GM19463 (cell line): ENCODE data around the gene AFTPH.

Experiments
- ATAC-seq: cut with Tn5 transposase; IDR thresholded peaks from one replicate; pipeline ENCODE4 v1.9.1; 2021; ENCODE audit warnings: mild to moderate bottlenecking, moderate library complexity; ENCODE audit not compliant: unreplicated experiment

The AFTPH gene

DNA sequence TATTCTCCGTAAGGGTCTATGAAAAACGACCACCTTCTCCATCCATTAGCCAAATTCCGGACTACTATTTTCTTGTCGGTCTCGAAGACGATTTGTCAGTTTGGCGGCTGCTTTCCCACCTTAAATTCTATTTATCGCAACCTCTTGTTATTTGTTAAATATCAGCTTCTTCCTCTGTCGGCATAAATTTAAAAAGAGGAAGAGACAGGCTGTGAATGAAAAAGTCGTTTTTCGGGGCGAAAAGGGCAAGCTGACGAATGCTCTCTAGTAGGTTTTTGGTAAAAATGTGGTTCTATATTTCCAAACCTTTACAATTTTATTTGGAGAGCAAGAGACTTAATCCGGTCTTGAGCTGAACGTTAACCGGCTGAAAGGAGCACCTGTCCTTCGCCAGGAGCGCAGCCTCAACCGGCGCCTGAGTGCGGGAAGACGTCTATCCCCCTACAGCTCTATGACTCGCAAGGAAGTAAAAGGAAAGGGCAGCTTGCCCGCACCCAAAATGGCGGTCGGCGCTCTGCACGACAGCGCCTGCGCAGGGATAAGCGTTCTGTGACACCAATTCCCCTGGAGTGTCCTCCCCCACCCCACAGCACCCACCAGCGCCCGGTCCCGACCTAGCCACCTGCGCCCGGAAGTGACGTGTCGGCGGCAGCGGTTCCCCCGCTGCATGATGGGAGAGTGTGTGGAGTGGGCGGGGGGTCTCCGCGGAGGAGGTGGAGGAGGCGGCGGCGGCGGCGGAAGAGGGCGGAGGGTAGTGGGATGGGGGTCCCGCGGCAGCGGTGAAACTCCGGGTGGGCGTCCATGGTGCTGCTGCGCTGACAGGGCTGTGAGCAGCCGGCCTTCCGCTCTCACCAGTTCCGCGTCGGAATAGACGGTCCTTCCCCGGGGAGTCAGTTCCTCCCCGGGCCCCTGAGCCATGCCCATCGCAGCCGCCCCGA, at the start of gene AFTPH:
Gene AFTPH (plus strand): TSS at position 663 of the 938 bp plus-strand sequence. CDS start 27,147 bp downstream, outside the sequence.
- peak; percentile 89 for ATAC-seq

- no peak for ATAC-seq
These were observed 49.5 kb upstream of the AFTPH start for GRCh38 chr2:64474636-64475035.

DNA sequence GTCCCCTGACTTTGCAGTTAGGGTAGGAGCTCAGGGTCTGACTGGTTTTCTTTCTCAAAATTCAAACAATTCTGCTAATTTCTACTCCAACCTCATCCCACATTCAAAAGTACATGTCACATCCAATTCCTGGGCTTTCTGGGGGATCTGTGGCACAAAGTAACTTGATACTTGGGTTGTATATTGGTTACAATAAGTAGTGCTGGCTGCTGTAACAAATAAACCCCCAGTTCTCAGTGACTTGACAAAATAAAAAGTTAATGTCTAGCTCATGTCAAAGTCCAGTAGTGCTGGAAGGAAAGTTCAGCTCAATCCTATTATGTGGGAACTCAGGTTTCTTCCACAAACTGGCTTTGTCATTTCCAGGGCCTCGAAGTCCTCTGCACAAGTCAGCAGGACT, 47.1 kb upstream of the AFTPH start:
- no peak for ATAC-seq

DNA sequence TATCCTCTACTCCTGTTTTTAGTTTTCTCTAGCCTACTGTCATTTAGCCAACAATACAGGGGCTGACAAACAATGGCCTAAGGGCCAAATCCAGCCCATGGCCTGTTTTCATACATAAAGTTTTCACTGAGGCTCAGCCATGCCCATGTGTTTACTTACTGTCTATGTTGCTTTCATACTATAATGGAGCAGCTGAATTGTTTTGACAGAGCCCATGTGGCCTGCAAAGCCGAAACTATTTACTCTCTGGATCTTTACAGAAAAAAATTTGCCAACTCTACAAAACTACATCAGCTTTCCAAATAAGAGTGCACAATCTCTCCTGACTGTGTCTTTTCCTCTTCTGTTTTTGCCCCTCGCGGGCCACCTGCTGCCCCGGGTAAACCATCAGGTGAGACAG, 46.1 kb upstream of the AFTPH start:
- no peak for ATAC-seq

- ATAC-seq, result no peak
These were observed 45.5 kb upstream of the AFTPH start for GRCh38 chr2:64478502-64479230.

DNA sequence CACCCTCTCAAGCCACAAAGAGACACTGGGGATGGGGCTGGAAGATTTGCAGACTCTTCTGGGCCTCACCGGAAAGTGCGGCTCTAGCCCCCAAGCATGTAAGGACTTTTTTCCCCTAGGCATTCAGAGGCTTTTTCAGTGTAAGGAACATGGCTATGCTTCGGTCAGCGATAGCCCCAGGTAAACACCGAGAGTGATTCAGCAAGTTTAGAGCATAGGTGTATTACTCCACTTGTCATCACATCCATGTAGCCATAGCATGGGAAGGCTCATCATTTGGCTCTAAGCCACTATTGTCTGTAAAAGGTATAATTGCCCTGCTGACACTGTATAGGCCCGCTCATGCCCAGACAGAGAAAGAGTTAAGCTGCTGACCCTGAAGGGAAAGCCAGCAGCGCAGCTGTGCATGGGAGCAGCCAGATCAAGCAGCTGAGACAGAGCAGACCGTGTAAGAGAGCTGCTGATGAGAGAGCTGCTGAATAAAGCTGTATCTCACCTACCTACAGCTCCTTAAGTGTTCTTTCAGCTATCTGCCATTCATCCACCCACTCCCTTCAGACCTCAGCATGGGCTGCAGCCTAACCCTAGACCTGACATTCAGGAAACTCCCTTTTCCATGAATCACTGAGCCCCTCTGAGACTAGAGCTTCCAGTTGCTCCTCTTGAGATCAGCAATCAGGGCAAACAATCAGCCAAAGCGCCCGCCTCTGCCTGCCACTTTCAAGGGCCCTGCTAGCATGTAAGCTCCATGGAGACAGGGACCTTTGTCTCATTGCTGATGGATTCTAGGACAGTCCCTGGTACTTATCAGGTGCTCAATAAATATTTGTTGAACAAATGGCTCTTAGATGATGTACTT, 44.6 kb upstream of the AFTPH start:
- no peak for ATAC-seq

DNA sequence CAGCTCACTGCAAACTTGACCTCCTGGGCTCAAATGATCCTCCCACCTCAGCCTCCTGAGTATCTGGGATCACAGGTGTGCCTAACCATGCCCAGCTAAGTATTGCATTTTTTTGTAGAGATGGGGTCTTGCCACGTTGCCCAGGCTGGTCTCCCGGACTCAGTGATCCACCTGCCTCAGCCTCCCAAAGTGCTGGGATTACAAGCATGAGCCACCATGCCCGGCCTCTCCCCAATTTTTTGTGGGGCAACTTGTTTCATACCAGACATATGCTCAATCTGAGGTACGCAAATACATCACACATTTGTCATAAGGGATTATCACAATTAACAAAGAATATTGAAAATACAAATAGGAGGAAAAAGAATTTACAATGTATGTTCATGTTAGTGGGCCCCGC, 42.5 kb upstream of the AFTPH start:
- ATAC-seq, result no peak

DNA sequence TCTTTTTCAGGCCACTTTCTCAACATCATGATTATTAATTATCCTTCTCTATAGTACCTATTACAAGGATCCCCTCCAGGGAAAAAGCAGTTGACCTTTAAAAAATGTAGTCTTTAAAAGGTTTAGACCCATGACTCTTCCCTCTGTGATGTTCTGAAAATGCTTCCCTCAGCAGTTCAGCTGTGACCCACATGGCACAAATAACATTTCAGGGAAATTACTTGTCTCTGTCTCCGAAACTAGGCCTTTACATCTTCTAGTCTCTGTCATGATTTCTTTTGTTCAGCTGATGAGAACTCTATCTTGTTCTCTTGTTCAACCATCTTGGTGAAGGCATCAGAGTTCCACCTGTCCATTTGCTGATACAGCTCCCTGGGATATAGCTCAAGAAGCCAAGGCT, 41.9 kb upstream of the AFTPH start:
- ATAC-seq, result no peak

GRCh38 chr2:64482765-64483504, 41.2 kb upstream of the AFTPH start:
- ATAC-seq, result no peak

GRCh38 chr2:64485331-64485730, 38.8 kb upstream of the AFTPH start:
- no peak for ATAC-seq

DNA sequence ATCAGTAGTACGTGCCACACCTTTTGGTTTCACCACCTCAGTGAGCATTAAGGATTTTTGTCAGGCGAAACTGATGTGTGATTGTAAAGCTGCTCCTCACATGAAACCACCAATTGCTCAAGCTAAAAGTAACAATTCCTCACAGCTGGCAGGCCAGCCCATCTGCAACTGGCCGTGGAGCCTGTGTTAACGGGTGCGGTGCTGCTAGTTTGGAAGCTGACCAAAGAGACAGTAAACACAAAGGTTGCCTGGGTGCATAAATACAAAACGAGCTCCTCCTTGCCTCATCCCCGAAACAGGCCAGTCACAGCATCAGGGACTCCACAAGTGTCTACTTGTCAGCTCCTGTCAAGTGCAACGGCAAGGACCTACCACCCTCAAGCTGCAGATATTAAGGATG, 38.2 kb upstream of the AFTPH start:
- no peak for ATAC-seq

- ATAC-seq, result no peak
These were observed 36.7 kb upstream of the AFTPH start for GRCh38 chr2:64487256-64488049.

DNA sequence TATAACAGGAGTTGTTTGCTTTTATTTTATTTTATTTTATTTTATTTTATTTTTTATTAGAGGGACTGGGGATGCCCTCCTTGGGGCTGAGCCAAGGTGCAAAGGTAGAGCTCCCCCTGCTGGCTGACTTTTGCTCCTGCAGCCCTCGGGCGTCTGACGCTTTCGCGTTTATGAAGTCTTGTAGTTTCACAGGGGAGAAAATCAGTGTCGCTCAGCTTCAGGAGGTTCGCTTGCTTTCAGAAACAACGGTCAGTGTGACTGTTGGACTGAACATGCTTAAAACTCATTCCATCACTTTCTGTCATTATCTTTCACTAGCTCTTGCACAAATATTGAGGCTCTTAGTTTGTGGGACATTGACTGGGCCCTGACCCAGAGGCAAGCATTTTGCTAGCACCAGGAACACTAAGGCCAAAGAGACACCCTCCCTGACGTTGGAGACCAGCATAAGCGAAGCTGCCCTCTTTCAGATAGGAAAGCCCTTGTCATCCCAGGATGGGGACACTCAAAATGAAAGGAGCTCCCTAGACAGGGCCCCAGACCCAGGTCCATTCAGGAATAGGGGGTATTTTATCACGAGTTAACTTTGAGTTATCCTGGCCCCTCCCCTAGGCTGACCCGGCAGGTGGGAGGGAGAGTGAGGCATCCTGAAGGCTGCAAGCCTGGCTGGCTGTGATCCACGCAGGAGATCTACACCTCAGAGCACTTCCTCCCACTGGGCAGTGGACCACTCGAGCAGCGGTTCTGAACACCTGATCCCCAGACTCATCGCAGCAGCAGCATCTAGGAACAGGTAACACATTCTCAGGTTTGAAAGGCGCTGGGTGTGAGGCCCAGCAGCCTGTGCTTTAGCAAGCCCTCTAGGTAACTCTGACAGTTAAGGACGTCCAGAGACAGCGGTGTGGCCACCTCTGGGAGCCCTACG, 35.8 kb upstream of the AFTPH start:
- peak; percentile 67 for ATAC-seq

DNA sequence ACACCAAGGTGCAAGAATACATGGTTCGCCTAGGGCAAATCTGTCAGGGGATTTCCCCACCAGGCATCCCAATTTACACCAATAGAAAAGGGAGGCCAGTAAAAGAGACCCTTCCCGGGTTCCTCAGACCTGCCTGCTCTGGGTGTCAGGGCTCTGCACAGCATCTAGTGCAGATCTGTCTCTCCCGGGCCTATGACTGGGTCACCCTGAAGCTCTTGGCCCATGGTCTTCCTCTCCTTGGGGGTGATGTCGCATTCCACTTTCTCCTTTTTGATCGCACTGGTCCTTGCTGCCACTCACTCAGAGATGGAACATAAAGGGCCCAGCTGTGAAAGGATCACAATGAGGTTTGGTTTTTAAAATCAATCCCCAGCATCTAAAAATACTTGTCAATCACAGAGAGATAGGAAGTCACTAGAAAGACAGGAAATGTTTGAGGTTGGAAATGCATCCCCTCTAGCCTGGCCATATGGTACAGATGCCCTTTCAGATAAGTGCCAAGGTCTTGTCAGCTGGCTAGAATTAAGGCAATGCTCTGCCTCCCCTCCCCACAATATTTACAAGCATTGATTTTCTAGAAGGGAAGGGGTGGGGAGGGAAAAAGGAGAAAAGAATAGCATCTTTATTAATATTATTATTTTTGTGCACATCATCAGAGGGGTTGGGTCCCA, 34.9 kb upstream of the AFTPH start:
- ATAC-seq, result no peak

DNA sequence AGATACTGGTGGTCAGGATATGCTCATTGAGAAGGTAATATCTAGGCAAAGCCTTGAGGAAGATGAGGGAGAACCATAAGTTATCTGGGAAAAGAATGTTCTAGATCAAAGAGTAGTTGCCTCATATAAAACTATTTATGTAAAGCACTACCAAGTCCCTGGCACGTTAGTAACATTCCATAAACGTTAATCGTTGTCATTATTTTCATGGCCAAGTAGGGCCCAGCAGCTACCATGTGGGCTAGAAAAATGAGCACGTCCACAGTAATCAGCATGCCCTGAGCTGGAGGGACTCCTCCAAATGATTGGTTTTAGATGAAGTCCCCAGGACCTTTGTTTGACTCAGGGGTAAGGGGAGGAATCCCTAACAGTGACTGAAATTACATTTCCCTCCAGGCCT, 32.7 kb upstream of the AFTPH start:
- no peak for ATAC-seq

GRCh38 chr2:64492272-64492671, 31.9 kb upstream of the AFTPH start:
- no peak for ATAC-seq

GRCh38 chr2:64492821-64493220, 31.3 kb upstream of the AFTPH start:
- ATAC-seq, result no peak

GRCh38 chr2:64493788-64494187, 30.3 kb upstream of the AFTPH start:
- no peak for ATAC-seq
